ENCODE measurements around the gene JUP. TPM values are rescaled to one million over a fixed set of nuclear protein-coding genes. Genes with fewer than 3 reads are reported as not detected.
A peak's percentile ranks its signal among the peaks of the same experiment; 100 is the strongest.

JUP gene
- total and polyA plus RNA-seq, 2 of the 13 experiments (the other 11 are each of a cell fraction or from before 2014, with no cell fraction given): 12.1 to 20.6 TPM

DNA sequence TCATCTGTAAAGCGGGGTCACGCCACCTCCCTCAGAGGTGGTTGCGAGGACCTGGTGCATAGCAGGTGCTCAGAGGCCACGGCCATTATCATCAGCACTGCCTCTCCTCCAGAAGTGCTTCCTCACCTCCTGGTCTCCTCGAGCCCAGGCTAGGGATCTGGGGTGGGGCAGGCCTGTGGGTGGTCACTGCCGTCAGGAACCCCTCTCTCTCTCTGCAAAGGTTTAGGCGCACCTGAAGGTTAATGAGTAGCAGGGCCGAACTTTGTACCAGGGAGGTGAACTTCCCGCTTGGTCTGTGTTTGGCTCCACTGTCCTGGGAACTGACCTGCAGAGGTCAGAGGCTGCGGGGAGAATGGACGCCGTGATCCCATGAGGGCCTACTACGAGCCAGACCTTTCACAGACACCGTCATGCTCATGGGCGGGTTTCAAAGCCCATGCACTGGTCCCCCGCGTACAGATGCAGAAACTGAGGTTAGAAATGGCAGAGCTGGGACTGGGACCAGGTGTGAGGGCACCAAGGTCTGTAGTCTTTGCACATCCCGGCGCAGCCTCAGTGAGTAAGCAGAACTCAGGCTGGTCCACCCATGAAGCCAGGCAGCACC lies 13.8 kb downstream of the JUP start (continued):
- TF ChIP-seq POLR2G (IDR thresholded peaks at IDR 0.05; ENCODE audit: low read depth, low read length): peak; percentile 81
- peak; percentile 69 for TF ChIP-seq ZNF777 (CRISPR knock-in tag; IDR thresholded peaks at IDR 0.05)
- TF ChIP-seq, protein P1, sequence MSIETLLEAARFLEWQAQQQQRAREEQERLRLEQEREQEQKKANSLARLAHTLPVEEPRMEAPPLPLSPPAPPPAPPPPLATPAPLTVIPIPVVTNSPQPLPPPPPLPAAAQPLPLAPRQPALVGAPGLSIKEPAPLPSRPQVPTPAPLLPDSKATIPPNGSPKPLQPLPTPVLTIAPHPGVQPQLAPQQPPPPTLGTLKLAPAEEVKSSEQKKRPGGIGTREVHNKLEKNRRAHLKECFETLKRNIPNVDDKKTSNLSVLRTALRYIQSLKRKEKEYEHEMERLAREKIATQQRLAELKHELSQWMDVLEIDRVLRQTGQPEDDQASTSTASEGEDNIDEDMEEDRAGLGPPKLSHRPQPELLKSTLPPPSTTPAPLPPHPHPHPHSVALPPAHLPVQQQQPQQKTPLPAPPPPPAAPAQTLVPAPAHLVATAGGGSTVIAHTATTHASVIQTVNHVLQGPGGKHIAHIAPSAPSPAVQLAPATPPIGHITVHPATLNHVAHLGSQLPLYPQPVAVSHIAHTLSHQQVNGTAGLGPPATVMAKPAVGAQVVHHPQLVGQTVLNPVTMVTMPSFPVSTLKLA (IDR thresholded peaks at IDR 0.05): no peak
- TF ChIP-seq, protein P2, sequence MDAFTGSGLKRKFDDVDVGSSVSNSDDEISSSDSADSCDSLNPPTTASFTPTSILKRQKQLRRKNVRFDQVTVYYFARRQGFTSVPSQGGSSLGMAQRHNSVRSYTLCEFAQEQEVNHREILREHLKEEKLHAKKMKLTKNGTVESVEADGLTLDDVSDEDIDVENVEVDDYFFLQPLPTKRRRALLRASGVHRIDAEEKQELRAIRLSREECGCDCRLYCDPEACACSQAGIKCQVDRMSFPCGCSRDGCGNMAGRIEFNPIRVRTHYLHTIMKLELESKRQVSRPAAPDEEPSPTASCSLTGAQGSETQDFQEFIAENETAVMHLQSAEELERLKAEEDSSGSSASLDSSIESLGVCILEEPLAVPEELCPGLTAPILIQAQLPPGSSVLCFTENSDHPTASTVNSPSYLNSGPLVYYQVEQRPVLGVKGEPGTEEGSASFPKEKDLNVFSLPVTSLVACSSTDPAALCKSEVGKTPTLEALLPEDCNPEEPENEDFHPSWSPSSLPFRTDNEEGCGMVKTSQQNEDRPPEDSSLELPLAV (CRISPR knock-in tag; conservative IDR thresholded peaks at IDR 0.05; ENCODE audit: low read depth): no peak
- TF ChIP-seq, protein P3, sequence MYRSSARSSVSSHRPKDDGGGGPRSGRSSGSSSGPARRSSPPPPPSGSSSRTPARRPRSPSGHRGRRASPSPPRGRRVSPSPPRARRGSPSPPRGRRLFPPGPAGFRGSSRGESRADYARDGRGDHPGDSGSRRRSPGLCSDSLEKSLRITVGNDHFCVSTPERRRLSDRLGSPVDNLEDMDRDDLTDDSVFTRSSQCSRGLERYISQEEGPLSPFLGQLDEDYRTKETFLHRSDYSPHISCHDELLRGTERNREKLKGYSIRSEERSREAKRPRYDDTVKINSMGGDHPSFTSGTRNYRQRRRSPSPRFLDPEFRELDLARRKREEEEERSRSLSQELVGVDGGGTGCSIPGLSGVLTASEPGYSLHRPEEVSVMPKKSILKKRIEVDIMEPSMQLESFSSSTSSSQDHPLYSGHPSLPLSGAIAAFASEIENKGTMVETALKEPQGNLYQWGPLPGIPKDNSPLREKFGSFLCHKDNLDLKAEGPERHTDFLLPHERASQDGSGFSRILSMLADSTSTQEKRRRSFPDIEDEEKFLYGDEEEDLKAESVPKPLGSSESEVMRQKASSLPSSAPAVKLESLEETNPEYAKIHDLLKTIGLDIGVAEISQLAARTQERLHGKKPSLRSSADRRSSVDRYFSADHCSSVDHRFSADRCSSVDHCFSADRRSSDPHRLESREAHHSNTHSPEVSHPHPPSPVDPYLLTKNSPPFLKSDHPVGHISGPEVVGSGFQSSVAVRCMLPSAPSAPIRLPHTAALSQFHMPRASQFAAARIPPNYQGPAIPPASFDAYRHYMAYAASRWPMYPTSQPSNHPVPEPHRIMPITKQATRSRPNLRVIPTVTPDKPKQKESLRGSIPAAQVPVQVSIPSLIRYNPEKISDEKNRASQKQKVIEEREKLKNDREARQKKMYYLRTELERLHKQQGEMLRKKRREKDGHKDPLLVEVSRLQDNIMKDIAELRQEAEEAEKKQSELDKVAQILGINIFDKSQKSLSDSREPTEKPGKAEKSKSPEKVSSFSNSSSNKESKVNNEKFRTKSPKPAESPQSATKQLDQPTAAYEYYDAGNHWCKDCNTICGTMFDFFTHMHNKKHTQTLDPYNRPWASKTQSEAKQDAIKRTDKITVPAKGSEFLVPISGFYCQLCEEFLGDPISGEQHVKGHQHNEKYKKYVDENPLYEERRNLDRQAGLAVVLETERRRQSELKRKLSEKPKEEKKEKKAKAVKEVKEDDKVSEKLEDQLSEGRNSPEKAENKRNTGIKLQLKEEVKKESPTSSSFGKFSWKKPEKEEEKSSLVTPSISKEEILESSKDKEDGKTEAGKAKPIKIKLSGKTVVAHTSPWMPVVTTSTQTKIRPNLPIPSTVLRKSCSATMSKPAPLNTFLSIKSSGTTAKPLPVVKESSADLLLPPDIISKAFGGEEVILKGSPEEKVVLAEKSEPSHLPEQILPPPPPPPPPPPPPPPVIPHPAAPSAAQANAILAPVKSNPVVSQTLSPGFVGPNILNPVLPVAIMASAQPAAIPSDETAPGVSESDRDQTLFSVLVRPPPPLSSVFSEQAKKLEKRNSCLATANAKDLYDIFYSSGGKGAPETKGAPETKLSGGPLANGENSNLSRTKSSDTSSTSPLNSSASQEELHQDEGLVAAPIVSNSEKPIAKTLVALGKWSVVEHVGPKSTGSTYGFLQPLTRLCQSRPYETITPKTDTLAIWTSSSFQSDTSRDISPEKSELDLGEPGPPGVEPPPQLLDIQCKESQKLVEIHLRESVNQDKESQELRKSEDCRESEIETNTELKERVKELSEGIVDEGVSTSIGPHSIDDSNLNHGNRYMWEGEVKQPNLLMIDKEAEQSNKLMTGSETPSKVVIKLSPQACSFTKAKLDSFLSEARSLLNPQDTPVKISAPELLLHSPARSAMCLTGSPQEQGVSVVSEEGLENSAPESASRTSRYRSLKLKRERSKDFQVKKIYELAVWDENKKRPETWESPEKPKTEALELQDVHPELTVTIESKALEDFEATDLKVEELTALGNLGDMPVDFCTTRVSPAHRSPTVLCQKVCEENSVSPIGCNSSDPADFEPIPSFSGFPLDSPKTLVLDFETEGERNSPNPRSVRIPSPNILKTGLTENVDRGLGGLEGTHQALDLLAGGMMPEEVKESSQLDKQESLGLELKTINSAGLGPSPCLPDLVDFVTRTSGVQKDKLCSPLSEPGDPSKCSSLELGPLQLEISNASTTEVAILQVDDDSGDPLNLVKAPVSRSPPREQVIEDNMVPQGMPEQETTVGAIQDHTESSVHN (CRISPR knock-in tag; IDR thresholded peaks at IDR 0.05): no peak
- no peak for TF ChIP-seq YEATS2 (CRISPR knock-in tag; IDR thresholded peaks at IDR 0.05; ENCODE audit: borderline replicate concordance)
- peak; percentile 91 for TF ChIP-seq NR2F2 (IDR thresholded peaks at IDR 0.05; ENCODE audit: borderline replicate concordance, low read depth)
- TF ChIP-seq HOXA5 (CRISPR knock-in tag; IDR thresholded peaks at IDR 0.05): 0 out of 2 replicates have a peak, but pooled peaks have one; percentile 59
- TF ChIP-seq, protein P4, sequence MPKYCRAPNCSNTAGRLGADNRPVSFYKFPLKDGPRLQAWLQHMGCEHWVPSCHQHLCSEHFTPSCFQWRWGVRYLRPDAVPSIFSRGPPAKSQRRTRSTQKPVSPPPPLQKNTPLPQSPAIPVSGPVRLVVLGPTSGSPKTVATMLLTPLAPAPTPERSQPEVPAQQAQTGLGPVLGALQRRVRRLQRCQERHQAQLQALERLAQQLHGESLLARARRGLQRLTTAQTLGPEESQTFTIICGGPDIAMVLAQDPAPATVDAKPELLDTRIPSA (CRISPR knock-in tag; IDR thresholded peaks at IDR 0.05; ENCODE audit: borderline replicate concordance): no peak
- TF ChIP-seq, protein P5, sequence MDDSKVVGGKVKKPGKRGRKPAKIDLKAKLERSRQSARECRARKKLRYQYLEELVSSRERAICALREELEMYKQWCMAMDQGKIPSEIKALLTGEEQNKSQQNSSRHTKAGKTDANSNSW (CRISPR knock-in tag; IDR thresholded peaks at IDR 0.05; ENCODE audit: borderline replicate concordance): no peak
